ENCODE data around the gene SLC25A29.

The SLC25A29 gene

DNA sequence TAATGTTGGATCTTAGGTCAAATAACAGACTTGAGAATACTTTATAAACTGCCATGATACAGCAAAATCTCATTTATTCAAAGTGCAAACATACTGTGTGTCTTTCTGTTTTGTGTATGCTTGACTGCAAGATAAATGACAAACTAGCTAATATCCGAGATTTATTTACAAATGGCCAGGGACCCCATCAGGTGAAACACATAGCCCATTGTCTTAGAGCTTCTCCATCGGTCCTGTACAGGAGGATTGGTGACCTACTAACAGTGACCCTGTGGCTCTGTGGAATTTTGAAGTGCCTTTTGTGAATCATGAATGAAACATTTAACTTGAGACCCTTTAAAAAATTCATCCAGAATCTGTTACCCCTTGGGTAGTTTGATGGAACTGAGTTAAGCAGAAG, 27.1 kb downstream of the SLC25A29 start:
- no peak for DNase-seq

DNA sequence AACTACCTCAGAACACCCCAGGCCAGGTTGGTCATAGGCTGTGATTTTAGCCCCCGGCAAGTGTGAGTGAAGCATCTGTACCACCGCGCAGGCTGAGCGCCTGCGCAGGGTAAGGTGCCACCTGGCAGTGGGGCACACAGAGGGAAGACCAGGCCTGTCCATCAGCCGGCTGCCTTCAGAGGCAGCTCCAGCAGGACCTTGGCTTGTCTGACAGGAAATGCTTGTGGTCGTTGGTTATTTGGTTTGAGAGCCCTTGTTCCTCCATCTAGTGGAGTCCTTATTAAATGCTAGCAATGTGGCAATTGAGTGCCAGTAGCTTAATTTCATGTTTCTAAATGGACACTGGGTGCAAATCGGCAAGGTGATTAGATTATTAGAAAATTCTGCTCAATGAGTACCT, 27.5 kb downstream of the SLC25A29 start:
- peak; percentile 54 for DNase-seq

GRCh38 chr14:100275214-100275613, 31.0 kb downstream of the SLC25A29 start:
- no peak for DNase-seq

DNA sequence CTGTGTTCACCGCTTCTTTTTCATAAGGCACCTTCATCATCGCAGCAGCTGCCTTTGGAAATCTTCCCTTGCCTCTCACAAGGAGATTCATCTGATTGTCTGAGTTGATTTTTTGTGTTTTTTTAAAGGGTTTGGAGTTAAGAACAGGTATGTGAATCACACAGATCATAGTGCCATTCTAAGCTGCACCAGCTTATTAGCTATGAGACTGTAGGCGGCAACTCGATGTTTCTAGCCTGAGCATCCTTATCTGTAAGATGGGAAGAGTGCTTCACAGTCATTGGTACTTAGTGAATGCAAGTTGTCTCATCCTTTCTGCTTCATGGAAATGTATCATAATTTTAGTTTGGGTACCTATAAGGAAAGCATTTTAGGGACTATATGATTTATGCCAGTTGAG, 32.0 kb downstream of the SLC25A29 start:
- no peak for DNase-seq

- no peak for DNase-seq
Measured at GRCh38 chr14:100271247-100271939, 34.9 kb downstream of the SLC25A29 start.

- DNase-seq: no peak
Measured at GRCh38 chr14:100268591-100269207, 37.5 kb downstream of the SLC25A29 start.

GRCh38 chr14:100267990-100268389, 38.3 kb downstream of the SLC25A29 start:
- DNase-seq: no peak

GRCh38 chr14:100263141-100263540, 43.1 kb downstream of the SLC25A29 start:
- DNase-seq: peak; percentile 18

DNA sequence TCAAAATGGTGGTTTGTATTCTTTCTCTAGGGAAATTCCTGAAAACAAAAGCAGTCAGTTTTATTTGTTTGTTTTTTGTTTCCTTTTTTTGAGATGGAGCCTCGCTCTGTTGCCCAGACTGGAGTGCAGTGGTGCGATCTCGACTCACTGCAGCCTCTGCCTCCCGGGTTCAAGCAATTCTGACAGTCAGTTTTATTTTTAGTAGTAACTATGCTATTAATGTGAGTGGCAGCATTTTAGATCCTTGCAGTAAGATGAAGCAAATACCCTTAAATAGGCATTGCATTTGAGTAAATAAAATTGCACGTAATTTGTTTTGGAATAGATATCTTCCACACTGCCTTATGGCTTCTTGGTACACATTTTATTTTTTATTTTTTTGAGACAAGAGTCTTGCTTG, 43.7 kb downstream of the SLC25A29 start:
- no peak for DNase-seq

DNA sequence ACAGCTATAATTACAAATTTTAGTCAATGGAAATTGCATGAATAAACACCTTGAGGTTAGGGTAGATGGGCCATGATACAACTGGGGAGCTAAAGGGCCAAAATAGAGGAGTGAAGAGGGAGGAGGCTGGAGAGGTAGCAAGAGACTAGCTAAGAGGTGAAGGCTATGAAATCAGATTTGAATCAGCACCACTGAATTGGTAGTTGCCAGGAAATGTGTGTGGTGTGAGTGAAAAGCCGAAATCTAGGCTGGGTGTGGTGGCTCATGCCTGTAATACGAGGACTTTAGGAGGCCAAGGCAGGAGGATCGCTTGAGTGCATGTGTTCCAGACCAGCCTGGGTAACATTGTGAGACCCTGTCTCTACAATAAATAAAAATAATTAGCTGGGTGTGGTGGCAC, 44.6 kb downstream of the SLC25A29 start:
- no peak for DNase-seq

GRCh38 chr14:100256339-100256895, 49.8 kb downstream of the SLC25A29 start:
- DNase-seq: no peak

- DNase-seq: no peak
Measured at GRCh38 chr14:100252684-100253083, 53.6 kb downstream of the SLC25A29 start.

GRCh38 chr14:100250732-100251465, 55.3 kb downstream of the SLC25A29 start:
- no peak for DNase-seq

- peak; percentile 43 for DNase-seq
Measured at GRCh38 chr14:100246809-100247428, 59.3 kb downstream of the SLC25A29 start.

- no peak for DNase-seq
Measured at GRCh38 chr14:100243020-100243419, 63.2 kb downstream of the SLC25A29 start.

DNA sequence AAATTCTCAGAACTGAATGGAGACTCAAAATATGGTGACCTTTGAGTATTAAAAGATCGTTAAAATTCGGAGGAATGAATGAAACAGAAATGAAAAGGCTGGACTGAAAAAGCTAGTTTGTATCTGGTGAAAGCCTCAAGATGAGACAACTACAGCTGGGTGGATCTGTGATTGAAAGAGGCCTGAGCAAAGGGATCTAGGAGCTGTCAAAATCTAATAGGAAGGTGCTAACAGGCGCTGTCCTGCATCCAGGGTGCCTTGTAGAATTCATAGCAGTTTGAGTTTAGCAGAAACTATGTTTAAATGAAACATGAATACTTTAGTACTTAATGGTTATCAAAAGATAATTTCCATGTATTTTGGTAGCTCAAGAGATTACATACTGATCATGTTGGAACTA, 65.0 kb downstream of the SLC25A29 start:
- no peak for DNase-seq
